Measurements from ENCODE around the gene SP1. TPM values are rescaled to one million over a fixed set of nuclear protein-coding genes. Genes with fewer than 3 reads are reported as not detected.

Gene SP1
- total and polyA plus RNA-seq, 2 experiments from 2014 or later: 11.1 to 68.4 TPM

DNA sequence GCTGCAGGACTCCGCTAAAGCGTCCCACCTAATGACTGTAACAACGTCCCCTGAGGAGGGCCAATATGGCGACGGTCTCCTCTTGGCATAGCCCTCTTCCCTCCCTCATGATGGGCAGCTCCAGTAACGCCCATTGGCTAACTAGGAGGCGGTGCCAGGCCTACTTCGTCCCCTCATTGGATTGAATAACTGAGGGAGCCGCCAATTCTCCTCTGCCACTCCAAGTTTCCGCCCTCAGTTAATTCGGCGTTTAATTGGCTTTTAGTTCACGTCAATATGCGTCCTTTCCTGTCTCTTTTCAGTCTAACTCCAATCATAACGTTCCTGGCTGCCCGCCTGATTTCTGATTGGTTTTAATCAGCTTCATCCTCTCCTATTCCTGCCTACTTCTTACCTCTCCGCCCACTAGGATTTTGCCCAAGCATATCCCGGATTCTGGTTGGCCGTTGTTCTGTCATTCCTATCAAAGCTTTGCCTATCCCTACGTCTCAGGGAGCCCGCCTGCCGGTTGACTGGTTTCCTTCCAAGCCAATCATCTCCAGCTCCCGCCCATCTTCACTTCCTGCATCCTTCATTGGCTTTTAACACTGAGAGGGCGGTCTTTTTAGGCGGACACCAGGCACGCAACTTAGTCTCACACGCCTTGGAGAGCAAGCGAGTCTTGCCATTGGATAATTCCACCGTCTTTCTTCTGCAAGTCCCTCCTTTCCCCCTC is 430 bp upstream of the SP1 start:
- H2AFZ ChIP-seq: no peak overlapping the region
- H3K4me3 Mint-ChIP-seq: no peak overlapping the region
- no peaks in the 10 kb centered on the region; the same call in 1 of the 3 replicates for H3K9me3 Mint-ChIP-seq
- peak overlapping the region; percentile 44 for H3K4me3 ChIP-seq
- H3K36me3 Mint-ChIP-seq (ENCODE audit: low read depth): peaks cover 38% of the 10 kb centered on the region
- no peaks in the 10 kb centered on the region for H3K9me2 ChIP-seq (ENCODE audit: insufficient read depth)
- peak; percentile 86 for ATAC-seq
- H4K20me1 ChIP-seq (replicated peaks; ENCODE audit: insufficient read depth): no peaks in the 10 kb centered on the region; the same call in 1 of the 2 replicates
- H3K36me3 ChIP-seq (ENCODE audit: insufficient read depth): peaks cover 20% of the 10 kb centered on the region; the same call in 1 of the 2 replicates
- H3K4me1 Mint-ChIP-seq: peaks cover 29% of the 10 kb centered on the region
- peak overlapping the region; percentile 78 for H3K27ac ChIP-seq (ENCODE audit: low read depth)
- peaks cover 35% of the 10 kb centered on the region for H3K79me2 ChIP-seq (replicated peaks; ENCODE audit: insufficient read depth)
- 0 out of 2 replicates have a peak, but pooled peaks cover 6% of the 10 kb centered on the region for H3F3A ChIP-seq (replicated peaks; ENCODE audit: low read depth)
- H3K4me1 ChIP-seq (ENCODE audit: insufficient read depth): peaks cover 16% of the 10 kb centered on the region
- H3K27me3 ChIP-seq (ENCODE audit: insufficient read depth): no peaks in the 10 kb centered on the region
- peak overlapping the region; percentile 48 for H3K4me2 ChIP-seq
- no peak overlapping the region for H3K27ac Mint-ChIP-seq
- TF ChIP-seq CTCF (conservative IDR thresholded peaks at IDR 0.05; ENCODE audit: low read depth in 2 of 2): no peak
- TF ChIP-seq REST (IDR thresholded peaks at IDR 0.05; ENCODE audit: unreplicated experiment): no peak
- TF ChIP-seq ZNF114 (CRISPR knock-in tag; IDR thresholded peaks at IDR 0.05): no peak
- TF ChIP-seq JUNB (IDR thresholded peaks at IDR 0.05; ENCODE audit: unreplicated experiment): no peak
- TF ChIP-seq POLR2AphosphoS5 (IDR thresholded peaks at IDR 0.05; ENCODE audit: low read depth): peak; percentile 96
- TF ChIP-seq STAT1 (IDR thresholded peaks at IDR 0.05; ENCODE audit: unreplicated experiment): no peak
- TF ChIP-seq, protein P1, sequence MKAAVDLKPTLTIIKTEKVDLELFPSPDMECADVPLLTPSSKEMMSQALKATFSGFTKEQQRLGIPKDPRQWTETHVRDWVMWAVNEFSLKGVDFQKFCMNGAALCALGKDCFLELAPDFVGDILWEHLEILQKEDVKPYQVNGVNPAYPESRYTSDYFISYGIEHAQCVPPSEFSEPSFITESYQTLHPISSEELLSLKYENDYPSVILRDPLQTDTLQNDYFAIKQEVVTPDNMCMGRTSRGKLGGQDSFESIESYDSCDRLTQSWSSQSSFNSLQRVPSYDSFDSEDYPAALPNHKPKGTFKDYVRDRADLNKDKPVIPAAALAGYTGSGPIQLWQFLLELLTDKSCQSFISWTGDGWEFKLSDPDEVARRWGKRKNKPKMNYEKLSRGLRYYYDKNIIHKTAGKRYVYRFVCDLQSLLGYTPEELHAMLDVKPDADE (IDR thresholded peaks at IDR 0.05): peak; percentile 65
- no peak for TF ChIP-seq ZNF331 (CRISPR knock-in tag; IDR thresholded peaks at IDR 0.05; ENCODE audit: low read depth)
- TF ChIP-seq CREB1 (CRISPR knock-in tag; IDR thresholded peaks at IDR 0.05; ENCODE audit: low read depth): peak; percentile 88
- TF ChIP-seq EZH2 (IDR thresholded peaks at IDR 0.05; ENCODE audit: low read depth, unreplicated experiment): no peak
- TF ChIP-seq NANOG (IDR thresholded peaks at IDR 0.05; ENCODE audit: borderline replicate concordance): no peak
- peaks cover 4% of the 10 kb centered on the region for H3K27me3 Mint-ChIP-seq (ENCODE audit: insufficient read depth, low read depth, poor library complexity)
- peak; percentile 100 for DNase-seq (ENCODE audit: low spot score)

Data from GM23338 (cell line).